ENCODE data around the gene HPCAL1. TPM values are rescaled to one million over a fixed set of nuclear protein-coding genes. Genes with fewer than 3 reads are reported as not detected.

HPCAL1 gene
- total and polyA plus RNA-seq, 4 donors = 122 to 147 (median 136) TPM

DNA sequence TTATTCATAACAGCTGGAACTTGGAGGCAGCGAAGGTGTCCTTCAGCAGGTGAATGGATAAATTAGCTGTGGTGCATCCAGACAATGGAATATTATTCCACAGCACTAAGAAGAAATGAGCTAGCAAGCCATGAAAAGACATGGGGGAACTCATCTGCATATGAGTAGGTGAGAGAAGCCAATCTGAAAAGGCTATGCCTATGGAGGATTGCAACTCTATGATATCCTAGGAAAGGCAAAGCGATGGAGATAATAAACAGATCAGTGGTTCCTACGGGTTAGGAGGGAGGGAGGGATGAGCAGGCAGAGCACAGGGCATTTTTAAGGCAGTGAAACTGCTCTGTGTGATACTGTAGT lies 79.3 kb downstream of the HPCAL1 start:
- peaks cover 0 to 68% (median 38%) of the 10 kb centered on the region in 5 donors for H3K4me1 ChIP-seq (ENCODE audit: control insufficient read depth in 5 of 5, insufficient read depth in 5 of 5, low read length in 5 of 5)
- H3K27ac ChIP-seq (ENCODE audit: low read depth in 1 of 2, low read length in 1 of 2) = peak overlapping the region in 1 of 2 donors; percentile 58
- H3K9ac ChIP-seq (ENCODE audit: insufficient read depth in 1 of 2, low read length in 2 of 2) = no peak overlapping the region
- H3K4me3 ChIP-seq = no peak overlapping the region
- 59 to 62% methylated on average over 3 of the region's 3 CpGs for WGBS, 2 donors
- no peaks in the 10 kb centered on the region for H3K36me3 ChIP-seq (ENCODE audit: control insufficient read depth in 4 of 4, insufficient read depth in 4 of 4, low read length in 4 of 4)
- H3K27me3 ChIP-seq (ENCODE audit: control insufficient read depth in 3 of 3, insufficient read depth in 3 of 3, low read length in 2 of 3) = no peaks in the 10 kb centered on the region
- no peak for TF ChIP-seq CTCF (IDR thresholded peaks at IDR 0.05; ENCODE audit: control extremely low read depth, extremely low read depth)
- no peaks in the 10 kb centered on the region for H3K9me3 ChIP-seq (ENCODE audit: control insufficient read depth in 4 of 4, insufficient read depth in 3 of 4, low read length in 3 of 4)
- ATAC-seq (ENCODE audit: insufficient read depth, low FRiP score) (no peak), DNase-seq (no peak)

- TF ChIP-seq CTCF (IDR thresholded peaks at IDR 0.05; ENCODE audit: control extremely low read depth, extremely low read depth) = no peak
- 7 to 10% methylated on average over 18 of the region's 18 CpGs for WGBS, 2 donors
- no peak overlapping the region for H3K9ac ChIP-seq (ENCODE audit: insufficient read depth in 1 of 2, low read length in 2 of 2)
- no peak overlapping the region for H3K4me3 ChIP-seq
- no peaks in the 10 kb centered on the region for H3K9me3 ChIP-seq (ENCODE audit: control insufficient read depth in 4 of 4, insufficient read depth in 3 of 4, low read length in 3 of 4)
- no peaks in the 10 kb centered on the region for H3K27me3 ChIP-seq (ENCODE audit: control insufficient read depth in 3 of 3, insufficient read depth in 3 of 3, low read length in 2 of 3)
- ATAC-seq (ENCODE audit: insufficient read depth, low FRiP score) = peak; percentile 35
- peak overlapping the region in 1 of 2 donors; percentile 73 for H3K27ac ChIP-seq (ENCODE audit: low read depth in 1 of 2, low read length in 1 of 2)
- no peaks in the 10 kb centered on the region for H3K36me3 ChIP-seq (ENCODE audit: control insufficient read depth in 4 of 4, insufficient read depth in 4 of 4, low read length in 4 of 4)
- DNase-seq = peak in 2 of 3 donors; percentile 38 to 55
- H3K4me1 ChIP-seq (ENCODE audit: control insufficient read depth in 5 of 5, insufficient read depth in 5 of 5, low read length in 5 of 5) = peaks cover 2 to 68% (median 38%) of the 10 kb centered on the region in 5 donors
Measured at GRCh38 chr2:10382354-10383061, 79.8 kb downstream of the HPCAL1 start.

DNA sequence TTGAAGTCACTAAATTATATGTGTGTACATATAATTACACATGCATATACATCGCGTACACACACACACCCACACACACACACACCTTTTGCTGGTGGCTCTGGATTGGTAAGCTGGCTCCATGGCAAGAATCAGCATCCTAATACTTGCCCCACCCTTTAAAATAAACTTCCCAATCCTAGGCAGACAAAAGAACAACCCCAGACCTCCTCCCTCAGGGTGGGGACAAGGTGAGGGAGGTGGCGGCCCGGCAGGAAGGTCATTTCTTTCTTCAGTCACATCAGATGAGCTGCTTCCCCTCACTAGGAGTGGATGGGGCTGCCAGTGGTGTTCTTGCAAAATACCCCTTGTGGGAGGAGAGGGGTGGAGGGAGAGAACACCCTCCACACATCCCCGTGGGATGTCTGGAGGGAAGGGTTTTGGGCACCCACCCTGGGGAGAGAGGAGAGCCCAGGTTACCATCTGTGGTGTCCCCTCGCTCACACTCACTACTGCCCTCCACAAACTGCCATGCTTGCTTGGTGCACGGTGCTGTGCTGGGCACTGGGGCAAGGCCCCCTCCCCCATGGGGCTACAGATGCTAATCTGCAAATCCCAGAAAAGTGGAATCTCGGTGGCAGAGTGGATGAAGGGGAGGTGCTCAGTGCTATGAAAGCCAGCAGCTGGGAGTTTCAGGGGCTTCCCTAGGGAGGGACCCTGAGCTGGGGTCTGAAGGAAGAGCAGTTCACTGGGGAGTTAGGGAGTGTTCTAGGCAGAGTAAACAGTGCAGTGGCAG lies 81.4 kb downstream of the HPCAL1 start:
- ATAC-seq (ENCODE audit: insufficient read depth, low FRiP score) (no peak), DNase-seq (no peak)
- Histone ChIP-seq H3K4me3 (no peak overlapping the region), H3K27ac (ENCODE audit: low read depth in 1 of 2, low read length in 1 of 2) (peak overlapping the region in 1 of 2 donors; percentile 27), H3K9me3 (ENCODE audit: control insufficient read depth in 4 of 4, insufficient read depth in 3 of 4, low read length in 3 of 4) (no peaks in the 10 kb centered on the region), H3K4me1 (ENCODE audit: control insufficient read depth in 5 of 5, insufficient read depth in 5 of 5, low read length in 5 of 5) (peaks cover 2 to 70% (median 37%) of the 10 kb centered on the region in 5 donors), H3K27me3 (ENCODE audit: control insufficient read depth in 3 of 3, insufficient read depth in 3 of 3, low read length in 2 of 3) (no peaks in the 10 kb centered on the region), H3K36me3 (ENCODE audit: control insufficient read depth in 4 of 4, insufficient read depth in 4 of 4, low read length in 4 of 4) (no peaks in the 10 kb centered on the region), H3K9ac (ENCODE audit: insufficient read depth in 1 of 2, low read length in 2 of 2) (no peak overlapping the region)
- 32 to 42% methylated on average over 8 of the region's 8 CpGs for WGBS, 2 donors
- no peak for TF ChIP-seq CTCF (IDR thresholded peaks at IDR 0.05; ENCODE audit: control extremely low read depth, extremely low read depth)
